Stimulated activated CD4-positive, alpha-beta T cell treated with anti-CD3 and anti-CD28 coated beads, Interleukin-1b, Interleukin-23, amount 100 ng/mL, for 48 hours (primary cell): Measurements from ENCODE around the gene BTBD19.
A peak's percentile ranks its signal among the peaks of the same experiment; 100 is the strongest.
"Not testable (repeated sequence)": the region's sequence is repeated elsewhere in the genome, so short reads cannot be mapped to it uniquely, and the experiment has no call there.

Experiments
- DNase-seq: peaks from one replicate; pipeline ENCODE4 v3.0.0-alpha.2; 2020

The BTBD19 gene

DNA sequence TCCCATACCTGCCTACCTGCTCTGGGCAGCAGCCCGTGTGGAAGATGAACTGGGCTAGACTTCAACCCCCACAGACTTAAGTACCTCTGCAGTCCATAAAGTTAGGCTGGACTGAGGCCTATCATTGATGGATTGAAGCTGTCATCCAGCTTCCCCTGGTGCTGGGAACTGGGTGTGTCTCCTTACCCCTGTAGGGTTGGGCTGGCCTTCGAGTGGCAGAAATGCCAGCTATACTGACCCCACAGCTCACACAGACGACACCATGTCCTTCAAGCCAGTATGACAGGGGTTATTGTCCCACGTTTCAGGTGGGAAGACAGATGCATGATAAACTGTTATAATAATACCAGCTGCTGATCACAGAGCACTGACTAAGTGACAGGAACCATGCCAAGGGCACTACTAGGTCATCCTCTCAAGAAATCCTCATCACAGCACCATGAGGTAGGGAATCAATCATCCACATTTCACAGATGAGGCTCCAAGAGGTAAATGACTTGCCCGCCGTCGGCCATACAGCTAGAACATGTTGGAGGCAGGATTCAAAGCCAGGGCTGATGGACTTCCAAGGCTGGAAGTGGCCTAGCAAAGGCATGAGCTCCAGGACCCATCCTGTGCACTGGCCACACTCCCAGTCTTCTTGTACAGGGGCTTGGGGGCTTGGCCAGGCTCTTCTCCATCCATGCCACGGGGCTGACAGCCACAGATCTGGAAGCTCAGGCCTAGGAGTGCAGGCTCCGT is 20.0 kb upstream of the BTBD19 start, which contains the start of gene BEST4:
Gene BEST4, minus strand, starts transcription at position 51 of the 741 bp plus-strand sequence. CDS start 465 bp downstream, outside the sequence.
- no peak for DNase-seq

DNA sequence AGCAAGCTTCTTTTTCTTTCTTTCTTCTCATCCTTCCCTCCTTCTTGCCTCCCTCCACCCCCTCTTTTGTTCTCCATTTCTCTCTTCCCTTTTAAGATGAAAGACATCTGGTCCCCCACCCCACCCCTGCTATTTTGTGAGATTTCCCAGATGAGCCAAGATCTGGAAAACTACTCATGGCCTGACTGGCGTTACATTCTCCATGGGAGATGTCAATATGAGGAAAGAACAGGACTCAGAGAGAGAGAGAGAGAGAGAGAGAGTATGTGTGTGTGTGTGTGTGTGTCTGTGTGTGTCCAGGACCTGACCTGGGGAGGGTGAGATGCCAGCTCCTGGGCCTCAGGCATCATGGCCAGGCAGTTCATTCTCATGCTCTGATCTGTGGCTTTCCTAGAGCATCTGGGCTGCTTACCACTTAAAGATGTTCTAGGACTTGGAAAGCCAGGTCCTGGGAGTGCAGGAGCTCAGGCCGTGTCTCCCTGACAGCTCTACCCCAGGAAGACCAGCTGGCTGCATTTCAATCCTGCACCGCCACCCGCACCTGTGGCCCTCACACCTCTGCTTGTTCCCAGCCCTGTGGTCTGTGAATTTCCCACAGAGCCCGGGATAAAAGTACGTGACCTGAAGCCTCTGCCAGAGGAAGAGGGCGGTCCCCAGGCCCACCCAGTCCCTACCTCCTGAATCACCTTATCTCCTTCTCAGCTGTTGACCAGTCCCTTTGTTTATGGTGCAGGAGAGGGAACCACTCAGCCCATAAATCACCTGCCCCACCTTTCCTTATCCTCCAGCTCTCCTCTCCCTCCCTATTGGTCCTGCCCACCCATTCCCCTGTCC is 17.1 kb upstream of the BTBD19 start:
- DNase-seq = no peak

DNA sequence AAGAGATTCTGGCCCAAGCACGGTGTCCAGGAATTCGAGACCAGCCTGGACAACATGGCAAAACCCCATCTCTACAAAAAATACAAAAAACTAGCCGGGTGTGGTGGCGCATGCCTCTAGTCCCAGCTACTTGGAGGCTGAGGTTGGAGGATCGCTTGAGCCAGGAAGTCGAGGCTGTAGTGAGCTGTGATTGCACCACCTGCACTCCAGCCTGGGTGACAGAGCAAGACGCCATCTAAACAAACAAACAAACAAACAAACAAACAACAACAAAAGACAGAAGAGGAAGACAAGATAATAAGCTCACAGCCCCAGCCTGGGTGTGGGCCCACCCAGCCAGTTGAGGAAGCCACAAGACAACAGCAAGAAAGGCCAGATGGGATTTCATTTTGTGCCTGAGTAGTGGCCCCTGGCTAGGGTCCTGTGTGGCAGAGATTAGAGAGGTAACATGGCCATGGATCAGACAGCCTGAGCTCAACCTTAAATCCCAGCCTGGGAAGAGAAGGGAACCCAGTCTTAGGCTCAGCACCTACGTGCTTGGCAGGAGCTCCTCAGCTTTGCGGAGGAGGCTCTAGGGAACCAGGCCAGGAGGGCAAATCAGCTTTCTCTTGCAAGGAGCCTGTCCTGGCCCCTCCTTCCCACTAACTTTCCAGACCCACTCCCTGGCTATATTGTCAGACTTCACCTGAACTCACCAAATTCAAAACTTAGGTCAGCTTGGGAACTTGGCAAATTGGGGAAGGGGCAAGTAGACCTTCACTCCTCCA is 15.4 kb upstream of the BTBD19 start:
- DNase-seq = no peak

DNA sequence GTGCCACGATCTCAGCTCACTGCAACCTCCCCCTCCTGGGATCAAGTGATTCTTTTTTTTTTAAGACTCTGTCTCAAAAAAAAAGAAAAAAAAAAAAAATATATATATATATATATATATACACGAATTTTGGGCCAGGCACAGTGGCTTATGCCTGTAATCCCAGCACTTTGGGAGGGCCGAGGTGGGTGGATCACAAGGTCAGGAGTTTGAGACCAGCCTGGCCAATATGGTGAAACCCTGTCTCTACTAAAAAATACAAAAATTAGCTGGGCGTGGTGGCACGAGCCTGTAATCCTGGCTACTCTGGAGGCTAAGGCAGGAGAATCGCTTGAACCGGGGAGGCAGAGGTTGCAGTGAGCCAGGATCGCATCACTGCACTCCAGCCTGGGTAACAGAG is 10.4 kb upstream of the BTBD19 start:
- not testable (repeated sequence) for DNase-seq

DNA sequence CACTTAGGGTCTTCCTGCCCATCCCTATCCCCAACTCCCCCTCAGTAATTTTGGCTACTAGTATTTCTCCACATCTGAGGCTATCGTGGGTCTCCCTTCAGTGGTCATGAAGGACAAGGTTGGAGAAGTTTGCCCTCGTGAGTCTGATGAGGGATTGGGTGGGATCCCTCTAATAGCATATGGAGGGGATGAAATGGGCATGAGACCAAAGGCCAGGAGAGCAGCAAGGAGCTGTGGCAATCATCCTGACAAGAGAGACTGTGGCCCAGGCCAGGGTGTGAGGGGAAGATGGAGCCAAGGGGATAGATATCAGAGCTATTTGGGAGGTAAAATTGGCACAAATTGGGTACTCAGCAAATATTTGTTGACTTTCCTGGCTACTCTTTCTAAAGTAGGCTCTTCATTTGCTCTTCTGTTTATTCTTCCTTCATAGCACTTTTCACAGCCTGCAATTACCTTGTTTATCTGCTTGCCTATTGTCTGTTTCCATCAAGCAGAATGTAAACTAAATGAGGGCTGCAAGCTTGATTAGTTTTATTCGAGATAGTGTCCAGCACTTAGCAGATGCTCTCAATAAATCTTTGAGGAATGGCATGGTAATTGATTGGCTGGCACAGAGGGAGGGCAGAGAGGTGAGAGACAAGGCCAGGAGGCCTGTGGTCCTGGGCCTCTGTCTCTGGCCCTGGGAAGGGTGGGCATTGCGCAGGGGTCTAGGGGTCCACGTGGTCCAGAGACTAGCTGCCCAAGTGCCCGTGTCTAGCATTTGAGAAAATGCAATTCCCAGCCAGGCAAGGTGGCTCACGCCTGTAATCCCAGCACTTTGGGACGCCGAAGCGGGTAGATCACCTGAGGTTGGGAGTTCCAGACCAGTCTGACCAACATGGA is 9.6 kb upstream of the BTBD19 start:
- no peak for DNase-seq

DNA sequence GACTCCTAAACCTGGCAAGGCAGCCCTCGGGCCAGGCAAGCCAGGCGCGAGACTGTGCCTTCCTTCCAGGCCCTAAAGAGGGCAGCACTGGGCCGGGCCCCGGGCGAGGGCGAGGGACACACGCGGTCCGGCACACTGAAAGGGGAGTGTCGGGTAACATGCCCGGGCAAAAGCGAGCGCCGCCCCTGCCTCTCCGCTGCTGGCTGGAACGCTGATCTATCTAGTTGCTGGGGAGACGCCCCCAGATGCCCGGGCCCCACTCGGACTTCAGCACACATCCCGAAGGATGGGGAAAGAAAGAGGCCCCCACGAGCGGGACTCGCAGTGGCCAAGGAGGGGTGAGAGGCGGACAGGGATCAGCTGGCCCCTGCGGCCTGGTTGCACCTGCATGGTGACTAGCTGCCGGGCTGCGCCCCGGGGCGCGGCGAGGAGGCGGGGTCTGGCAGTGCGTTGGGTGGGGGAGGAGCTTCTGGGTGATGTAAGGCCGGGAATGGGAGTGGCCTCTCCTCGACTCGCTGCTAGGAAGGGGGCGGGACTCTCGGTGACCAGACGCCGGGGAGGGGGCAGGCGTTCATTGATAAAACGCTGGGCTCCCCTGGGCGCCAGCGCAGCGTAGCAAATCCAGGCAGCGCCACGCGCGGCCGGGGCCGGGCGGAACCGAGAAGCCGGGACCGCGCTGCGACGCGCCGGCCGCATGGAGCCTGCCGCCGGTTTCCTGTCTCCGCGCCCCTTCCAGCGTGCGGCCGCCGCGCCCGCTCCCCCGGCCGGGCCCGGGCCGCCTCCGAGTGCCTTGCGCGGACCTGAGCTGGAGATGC is 8.3 kb upstream of the BTBD19 start, which contains the start of gene PLK3:
Gene PLK3, plus strand, starts transcription at position 608 of the 815 bp plus-strand sequence. Its CDS starts 87 bp downstream, at position 695.
- peak; percentile 99 for DNase-seq

DNA sequence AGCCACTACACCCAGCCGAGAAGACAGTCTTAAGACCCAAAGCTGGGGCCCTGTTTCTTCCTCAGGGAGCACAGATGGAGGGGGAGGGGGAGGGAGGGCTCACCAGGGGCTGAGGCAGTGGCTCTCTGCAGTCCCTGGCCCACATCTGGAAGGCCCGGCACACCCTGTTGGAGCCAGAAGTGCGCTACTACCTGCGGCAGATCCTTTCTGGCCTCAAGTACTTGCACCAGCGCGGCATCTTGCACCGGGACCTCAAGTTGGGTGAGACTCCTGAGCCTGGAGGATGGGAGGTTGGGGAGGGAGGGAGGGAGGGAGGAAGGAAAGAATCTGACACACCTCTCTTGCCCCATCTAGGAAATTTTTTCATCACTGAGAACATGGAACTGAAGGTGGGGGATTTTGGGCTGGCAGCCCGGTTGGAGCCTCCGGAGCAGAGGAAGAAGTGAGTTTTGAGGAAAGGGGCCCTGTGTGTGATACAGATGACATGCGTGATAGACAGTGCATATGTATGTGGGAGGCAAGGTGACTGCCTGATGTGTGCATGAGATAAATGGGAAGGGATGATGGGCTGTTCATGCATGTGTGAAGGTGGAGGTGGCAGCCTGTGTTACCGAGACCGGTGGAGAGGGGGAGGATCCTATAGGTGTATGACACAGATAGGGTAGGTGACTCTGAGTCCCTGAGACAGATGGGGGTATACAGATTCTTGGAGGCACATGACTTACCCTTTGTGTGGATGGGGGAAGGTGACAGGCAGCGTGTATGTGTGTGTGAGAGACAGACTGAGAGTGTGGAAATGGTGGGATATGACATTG is 6.6 kb upstream of the BTBD19 start:
- DNase-seq = peak; percentile 53

DNA sequence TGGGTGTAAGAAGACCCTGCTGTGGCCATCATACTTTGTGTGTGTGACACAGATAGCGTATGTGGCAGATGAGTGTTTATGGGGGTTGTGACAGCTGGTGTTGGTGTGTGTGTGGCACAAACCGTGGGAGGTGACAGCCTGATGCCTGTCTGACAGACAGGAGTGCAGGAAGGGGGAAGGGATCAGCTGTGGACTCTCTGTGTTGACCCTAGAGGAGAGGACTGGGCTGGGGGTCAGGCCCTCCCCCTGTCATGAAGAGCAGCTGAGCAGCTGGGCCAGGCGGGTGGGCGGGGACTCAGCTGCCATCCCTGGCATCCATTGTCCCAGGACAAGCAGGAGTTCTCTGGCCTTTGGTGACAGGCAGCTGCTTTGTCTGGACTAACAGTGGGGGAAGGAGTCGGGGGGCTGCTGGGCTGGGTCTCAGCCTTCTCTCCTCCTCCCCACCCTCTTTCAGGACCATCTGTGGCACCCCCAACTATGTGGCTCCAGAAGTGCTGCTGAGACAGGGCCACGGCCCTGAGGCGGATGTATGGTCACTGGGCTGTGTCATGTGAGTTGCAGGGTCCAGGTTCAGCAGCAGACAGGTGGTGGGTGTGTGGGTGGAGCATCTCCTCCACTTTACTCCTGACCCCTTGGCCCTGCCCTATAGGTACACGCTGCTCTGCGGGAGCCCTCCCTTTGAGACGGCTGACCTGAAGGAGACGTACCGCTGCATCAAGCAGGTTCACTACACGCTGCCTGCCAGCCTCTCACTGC is 5.8 kb upstream of the BTBD19 start:
- DNase-seq = no peak

DNA sequence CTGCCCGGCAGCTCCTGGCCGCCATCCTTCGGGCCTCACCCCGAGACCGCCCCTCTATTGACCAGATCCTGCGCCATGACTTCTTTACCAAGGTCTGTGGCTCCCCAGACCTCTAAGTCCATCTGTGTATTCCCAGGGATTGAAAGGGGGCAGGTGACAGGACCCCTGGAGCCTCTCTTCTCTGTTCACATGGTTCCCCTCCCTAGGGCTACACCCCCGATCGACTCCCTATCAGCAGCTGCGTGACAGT is 5.3 kb upstream of the BTBD19 start:
- DNase-seq = no peak

DNA sequence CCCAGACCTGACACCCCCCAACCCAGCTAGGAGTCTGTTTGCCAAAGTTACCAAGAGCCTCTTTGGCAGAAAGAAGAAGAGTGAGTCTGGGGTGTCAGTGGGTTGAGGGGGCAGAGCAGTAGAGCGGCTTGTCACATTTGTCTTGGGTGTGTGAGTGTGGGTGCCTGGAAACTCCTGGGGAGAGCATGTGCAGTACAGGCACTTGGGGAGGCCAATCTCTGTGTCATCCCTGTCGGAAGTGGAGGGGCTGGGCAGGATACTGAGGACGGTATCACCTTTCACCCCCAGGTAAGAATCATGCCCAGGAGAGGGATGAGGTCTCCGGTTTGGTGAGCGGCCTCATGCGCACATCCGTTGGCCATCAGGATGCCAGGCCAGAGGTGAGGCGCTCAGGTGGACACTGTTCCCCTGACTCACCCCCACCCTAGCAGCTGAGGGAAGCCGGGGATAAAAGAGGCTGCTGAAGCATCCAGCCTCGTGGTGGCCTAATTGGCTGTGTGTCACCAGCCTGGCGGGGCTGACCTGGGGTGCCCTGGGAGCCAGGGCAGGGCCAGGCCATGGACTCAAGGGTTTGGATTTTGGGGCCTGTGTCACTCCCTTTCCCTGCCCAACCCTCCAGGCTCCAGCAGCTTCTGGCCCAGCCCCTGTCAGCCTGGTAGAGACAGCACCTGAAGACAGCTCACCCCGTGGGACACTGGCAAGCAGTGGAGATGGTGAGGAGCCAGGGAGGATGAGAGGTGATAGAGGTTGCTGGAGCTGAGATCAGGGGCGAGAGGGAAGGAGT is 4.8 kb upstream of the BTBD19 start:
- no peak for DNase-seq

DNA sequence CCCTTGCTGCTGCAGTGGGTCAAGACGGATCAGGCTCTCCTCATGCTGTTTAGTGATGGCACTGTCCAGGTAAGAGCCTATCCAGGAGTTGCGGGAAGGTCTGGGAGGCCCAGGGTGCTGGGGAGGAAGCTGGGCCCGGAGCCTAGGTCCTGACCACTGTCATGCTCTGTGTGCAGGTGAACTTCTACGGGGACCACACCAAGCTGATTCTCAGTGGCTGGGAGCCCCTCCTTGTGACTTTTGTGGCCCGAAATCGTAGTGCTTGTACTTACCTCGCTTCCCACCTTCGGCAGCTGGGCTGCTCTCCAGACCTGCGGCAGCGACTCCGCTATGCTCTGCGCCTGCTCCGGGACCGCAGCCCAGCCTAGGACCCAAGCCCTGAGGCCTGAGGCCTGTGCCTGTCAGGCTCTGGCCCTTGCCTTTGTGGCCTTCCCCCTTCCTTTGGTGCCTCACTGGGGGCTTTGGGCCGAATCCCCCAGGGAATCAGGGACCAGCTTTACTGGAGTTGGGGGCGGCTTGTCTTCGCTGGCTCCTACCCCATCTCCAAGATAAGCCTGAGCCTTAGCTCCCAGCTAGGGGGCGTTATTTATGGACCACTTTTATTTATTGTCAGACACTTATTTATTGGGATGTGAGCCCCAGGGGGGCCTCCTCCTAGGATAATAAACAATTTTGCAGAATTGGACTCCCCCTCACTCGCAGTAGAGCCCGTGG is 2.9 kb upstream of the BTBD19 start:
- DNase-seq = no peak

DNA sequence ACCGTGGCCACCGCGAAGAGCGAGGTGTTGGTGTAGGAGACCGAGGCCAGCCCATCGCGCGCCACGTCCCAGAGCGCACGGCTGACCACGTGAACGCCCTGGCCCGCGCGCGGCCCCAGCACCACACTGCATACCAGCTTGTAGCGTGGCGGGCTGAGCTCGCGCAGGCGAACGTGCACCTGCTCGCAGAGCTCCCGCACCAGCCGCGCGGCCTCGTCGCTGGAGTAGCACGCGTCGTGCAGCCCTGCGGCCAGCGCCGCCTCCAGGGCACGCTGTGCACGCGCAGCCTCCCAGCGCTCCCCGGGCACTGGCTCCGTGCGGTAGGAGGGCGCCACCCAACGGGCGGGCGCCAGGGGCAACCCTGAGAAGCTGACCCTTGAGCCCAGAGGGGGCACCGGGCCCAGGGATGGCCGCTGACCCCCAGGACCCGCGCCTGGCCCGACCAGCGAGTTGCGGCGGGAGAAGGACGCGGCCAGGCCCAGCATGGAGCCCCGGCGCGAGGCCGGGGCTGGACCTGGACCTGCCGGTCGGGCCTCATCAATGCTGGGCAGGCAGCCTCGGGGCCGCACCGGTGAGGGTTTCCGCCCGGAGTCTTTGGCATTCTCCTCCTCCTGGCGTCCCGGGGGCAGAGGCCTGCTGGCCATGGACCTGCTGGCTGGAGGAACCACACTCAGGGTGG is 2.2 kb upstream of the BTBD19 start:
- DNase-seq = no peak

DNA sequence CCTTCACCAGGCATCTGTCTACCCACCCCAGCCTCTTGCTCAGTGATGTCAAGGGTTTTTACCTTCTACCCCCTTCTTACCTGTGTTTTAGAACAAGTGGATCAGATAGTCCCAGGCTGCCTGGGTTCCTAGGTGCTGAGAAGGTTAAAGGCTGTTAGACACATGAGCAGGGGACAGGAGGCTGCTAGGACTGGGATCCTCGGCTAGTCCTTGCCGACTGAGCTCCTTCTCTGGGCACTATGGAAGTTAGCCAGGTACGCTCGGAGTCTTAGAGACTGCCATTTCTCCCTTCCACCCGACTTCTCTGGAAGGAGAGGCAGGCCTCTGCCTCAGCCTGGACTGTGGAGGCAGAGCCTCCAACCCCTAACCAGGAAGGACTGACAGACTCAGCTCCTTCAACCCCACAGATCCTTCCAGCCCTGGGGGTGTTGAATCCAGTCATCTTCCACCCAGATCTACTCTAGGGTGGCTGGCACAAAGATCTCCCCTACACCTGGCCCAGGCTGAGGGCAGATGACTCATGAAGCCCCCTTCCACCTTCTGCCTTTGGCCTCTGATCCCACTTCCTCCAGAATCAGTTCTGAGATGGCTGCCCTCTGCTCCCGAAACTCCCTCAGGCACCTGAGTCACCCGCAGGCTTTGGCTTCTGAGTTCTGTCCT is 1.5 kb upstream of the BTBD19 start, which contains the start of gene DYNLT4:
Gene DYNLT4, minus strand, starts transcription at position 648 of the 660 bp plus-strand sequence. CDS start 683 bp downstream, outside the sequence.
- no peak for DNase-seq

DNA sequence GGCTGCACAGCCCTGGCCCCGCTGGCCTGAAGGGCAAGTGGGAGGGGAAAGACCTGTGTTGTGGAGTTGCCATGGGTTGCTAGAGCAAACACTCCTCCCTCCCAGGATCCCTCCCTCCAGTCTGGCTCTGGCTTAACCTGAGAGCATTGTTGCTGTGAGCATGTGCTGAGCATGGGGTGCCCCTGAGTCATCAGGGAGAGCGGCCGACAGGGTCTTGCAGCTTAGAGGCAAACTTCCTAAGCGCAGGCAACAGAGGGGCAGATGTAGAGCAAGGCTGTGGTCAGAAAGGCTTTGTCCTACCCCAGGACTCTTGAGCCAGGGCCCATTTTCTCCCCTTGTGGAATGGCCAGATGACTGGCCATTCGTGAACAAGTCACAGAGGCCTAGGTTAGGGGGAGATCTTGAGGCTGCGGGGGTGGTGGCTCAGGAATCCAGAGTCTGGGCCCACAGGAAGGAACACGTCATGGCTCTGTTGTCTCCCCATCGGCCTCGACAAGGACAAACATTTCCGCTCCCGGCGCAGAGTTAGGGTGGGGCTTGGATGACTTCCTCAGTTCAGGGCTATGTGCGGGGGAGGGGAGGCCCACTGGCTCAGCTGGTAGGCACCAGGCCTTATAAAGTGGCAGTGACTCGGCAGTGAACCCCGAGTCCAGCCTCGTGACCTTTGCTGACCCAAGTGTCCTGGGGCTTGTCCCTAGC is 810 bp upstream of the BTBD19 start:
- DNase-seq = peak; percentile 94

DNA sequence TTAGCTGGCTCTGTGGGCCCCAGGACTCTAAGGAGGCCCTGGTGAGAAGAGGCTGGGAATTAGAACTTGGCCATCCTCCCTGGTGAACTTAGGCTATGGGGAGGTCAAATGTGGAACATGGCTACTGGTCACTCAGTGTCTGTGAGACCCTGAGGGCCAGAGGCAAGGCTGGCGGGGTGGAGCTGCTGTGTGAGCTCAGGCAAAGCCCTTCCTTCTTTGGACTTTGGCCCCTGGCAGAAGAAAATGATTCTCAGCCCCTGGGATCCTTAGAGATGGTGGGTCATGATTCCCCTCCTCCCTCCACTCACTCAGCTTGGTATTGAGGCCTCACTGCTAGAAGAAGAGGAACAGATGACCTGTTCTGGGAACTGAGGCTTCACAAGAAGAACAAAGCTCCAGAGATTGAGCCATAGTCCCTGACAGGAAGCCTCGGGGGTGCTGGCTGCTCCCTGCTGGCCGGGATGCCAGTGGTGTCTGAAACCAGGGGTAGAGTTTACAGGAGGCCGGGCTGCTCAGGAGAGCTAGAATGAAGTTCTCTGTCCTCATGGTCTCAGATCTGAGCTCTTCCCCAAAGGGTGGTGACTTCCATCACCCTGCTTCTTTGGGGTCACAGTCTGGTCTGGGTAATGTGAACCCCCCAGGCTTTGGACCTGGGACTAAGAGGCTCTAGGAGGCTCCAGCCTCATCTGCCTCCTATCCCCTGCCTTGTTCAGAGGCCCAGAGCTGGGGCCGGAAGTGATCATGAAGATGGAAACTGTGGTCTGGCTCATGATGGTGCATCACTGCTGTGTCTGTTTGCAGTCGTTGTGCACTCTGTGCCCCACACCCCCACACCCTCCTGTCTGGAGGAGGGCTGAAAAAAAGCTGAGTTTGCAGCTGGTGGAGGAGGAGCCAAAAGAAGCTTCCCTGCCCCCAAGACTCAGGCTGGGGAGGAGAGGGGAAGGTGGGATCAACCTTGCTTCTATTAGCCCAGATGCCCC is 905 bp downstream of the BTBD19 start:
- peak; percentile 93 for DNase-seq
